Kidney epithelial cell (primary cell): ENCODE measurements around the gene C14orf132. TPM values are rescaled to one million over a fixed set of nuclear protein-coding genes. Genes with fewer than 3 reads are reported as not detected.
"Not testable (repeated sequence)": the region's sequence is repeated elsewhere in the genome, so short reads cannot be mapped to it uniquely, and the experiment has no call there.

Experiments used
- DNase-seq: peaks from one replicate; pipeline ENCODE4 v3.0.0-alpha.2; 2010; ENCODE audit warnings: low read depth
- H3K27me3 ChIP-seq: 2 replicates; pipeline ENCODE4 v1.6.0; 2011; ENCODE audit warnings: low read length; ENCODE audit not compliant: control insufficient read depth, insufficient read depth
- H3K36me3 ChIP-seq: 2 replicates; pipeline ENCODE4 v1.5.1; 2011; ENCODE audit warnings: low read length; ENCODE audit not compliant: control insufficient read depth, insufficient read depth
- H3K4me3 ChIP-seq: 2 replicates; pipeline ENCODE4 v1.5.1; 2011; ENCODE audit warnings: low read depth, mild to moderate bottlenecking, control low read depth, low read length
- CTCF ChIP-seq: IDR thresholded peaks from 2 replicates; pipeline ENCODE4 v1.5.1; 2011; ENCODE audit warnings: mild to moderate bottlenecking, moderate library complexity, low read length, control low read depth, inconsistent platforms; ENCODE audit not compliant: insufficient read depth, poor library complexity, severe bottlenecking
- total RNA-seq: library from RNA; depleted of rRNA; stranded (reverse); fragments of >200 nt; gene quantifications from 2 replicates; pipeline ENCODE4 v1.2.3, GENCODE V29; 2015

The C14orf132 gene
- total RNA-seq, 1 donor from 2014 or later: 8.4 TPM

GRCh38 chr14:96002498-96002884 lies 36.7 kb upstream of the C14orf132 start:
- peaks cover 9% of the 10 kb centered on the region for H3K27me3 ChIP-seq
- no peak overlapping the region for H3K4me3 ChIP-seq
- no peak for DNase-seq
- TF ChIP-seq CTCF: no peak
- no peaks in the 10 kb centered on the region for H3K36me3 ChIP-seq

DNA sequence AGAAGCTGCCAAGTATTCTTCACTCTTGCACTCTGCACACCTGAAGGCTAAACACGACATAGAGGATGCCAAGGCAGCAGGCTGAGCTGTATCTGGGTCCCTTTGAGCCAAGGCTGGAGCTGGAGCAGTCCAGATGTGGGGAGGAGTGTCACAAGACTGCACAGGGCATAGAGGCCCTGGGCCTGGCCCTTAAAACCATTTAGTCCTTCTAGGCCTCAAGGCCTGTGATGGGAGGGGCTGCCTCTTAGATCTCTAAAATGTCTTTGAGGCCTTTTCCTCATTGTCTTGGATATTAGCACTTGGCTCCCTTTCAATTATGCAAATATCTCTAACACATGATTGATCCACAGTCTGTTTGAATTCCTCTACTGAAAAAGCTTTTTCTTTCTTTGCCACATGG lies 28.0 kb upstream of the C14orf132 start:
- H3K4me3 ChIP-seq: no peak overlapping the region
- no peaks in the 10 kb centered on the region for H3K36me3 ChIP-seq
- TF ChIP-seq CTCF: no peak
- H3K27me3 ChIP-seq: no peaks in the 10 kb centered on the region
- DNase-seq: no peak

DNA sequence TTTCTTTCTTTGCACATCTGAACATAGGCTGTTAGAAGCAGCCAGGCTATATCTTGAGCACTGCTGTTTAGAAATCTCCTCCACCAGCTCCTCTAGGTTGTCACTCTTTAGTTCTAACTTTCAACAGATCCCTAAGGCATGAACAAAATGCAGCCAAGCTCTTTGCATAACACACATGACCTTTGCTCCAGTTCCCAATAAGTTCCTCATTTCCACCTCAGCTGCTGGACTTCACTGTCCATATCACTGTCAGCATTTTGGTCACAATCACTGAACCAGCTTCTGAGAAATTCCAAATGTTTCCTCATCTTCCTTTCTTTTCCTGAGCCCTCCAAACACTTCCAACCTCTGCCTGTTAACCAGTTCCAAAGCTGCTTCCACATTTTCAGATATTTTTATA lies 27.6 kb upstream of the C14orf132 start:
- TF ChIP-seq CTCF: no peak
- Histone ChIP-seq H3K36me3 (no peaks in the 10 kb centered on the region), H3K4me3 (no peak overlapping the region), H3K27me3 (no peaks in the 10 kb centered on the region)
- no peak for DNase-seq

- H3K27me3 ChIP-seq, DNase-seq, H3K4me3 ChIP-seq, H3K36me3 ChIP-seq: not testable (repeated sequence)
These were observed 26.4 kb upstream of the C14orf132 start for GRCh38 chr14:96012757-96013156.

DNA sequence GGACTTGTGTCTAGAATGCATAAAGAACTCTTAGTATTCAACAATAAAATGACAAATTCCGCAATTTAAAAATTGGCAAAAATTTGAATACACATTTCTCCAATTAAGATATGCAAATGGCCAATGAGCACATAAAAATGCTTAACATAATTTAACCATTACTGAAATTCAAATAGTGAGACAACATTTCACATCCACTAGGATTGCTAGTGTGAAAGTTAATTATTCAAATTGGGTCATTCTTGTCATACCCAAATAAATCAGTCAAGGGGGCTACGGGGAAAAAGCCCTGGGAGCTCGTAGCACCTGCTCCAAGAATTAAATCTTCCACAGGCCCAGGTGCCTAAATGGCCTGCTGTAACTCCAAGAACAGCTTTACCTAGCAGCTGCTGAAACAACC lies 25.0 kb upstream of the C14orf132 start:
- TF ChIP-seq CTCF: no peak
- Histone ChIP-seq H3K27me3 (no peaks in the 10 kb centered on the region), H3K4me3 (no peak overlapping the region), H3K36me3 (no peaks in the 10 kb centered on the region)
- no peak for DNase-seq

- H3K36me3 ChIP-seq: no peaks in the 10 kb centered on the region
- H3K27me3 ChIP-seq: no peaks in the 10 kb centered on the region
- no peak for TF ChIP-seq CTCF
- no peak overlapping the region for H3K4me3 ChIP-seq
- no peak for DNase-seq
These were observed 22.5 kb upstream of the C14orf132 start for GRCh38 chr14:96016501-96017160.
